ENCODE data around the gene DDO. TPM values are rescaled to one million over a fixed set of nuclear protein-coding genes. Genes with fewer than 3 reads are reported as not detected.

The DDO gene
- total RNA-seq, 1 experiment from 2014 or later = 0.39 TPM

GRCh38 chr6:110360676-110361075, 54.7 kb downstream of the DDO start:
- no peaks in the 10 kb centered on the region for H3K4me1 ChIP-seq (ENCODE audit: control insufficient read depth, insufficient read depth, low read length)
- in situ Hi-C loops (cut with HindIII; ENCODE audit: low pct_unique_long_range_greater_than_20kb, low sequenced_read_pairs) (no loop called here), intact Hi-C loops (cut with micrococcal nuclease; ENCODE audit: unreplicated experiment) (no loop called here)
- no peak for ATAC-seq
- no peak overlapping the region for H3K27ac ChIP-seq (ENCODE audit: low read length)
- H3K4me3 ChIP-seq (ENCODE audit: low read depth in 2 of 2, low read length in 2 of 2) = no peak overlapping the region
- CTCF ChIA-PET = no interaction called here
- no peaks in the 10 kb centered on the region for H3K36me3 ChIP-seq (ENCODE audit: control insufficient read depth, insufficient read depth, low read length)
- H3K9me3 ChIP-seq (ENCODE audit: control insufficient read depth, insufficient read depth, low read depth, low read length) = no peaks in the 10 kb centered on the region
- no peak for DNase-seq (ENCODE audit: low read depth, low spot score)
- POLR2A ChIA-PET = no interaction called here
- BruUV-seq (replicated peaks) = no TSS peak
- peaks cover 57% of the 10 kb centered on the region for H3K27me3 ChIP-seq (ENCODE audit: control insufficient read depth, insufficient read depth, low read length)
- TF ChIP-seq SIN3A (IDR thresholded peaks at IDR 0.05; ENCODE audit: borderline replicate concordance, insufficient read depth, low read depth, low read length) (no peak), TCF7L2 (IDR thresholded peaks at IDR 0.05; ENCODE audit: low read depth, low read length) (no peak), CTCF (IDR thresholded peaks at IDR 0.05) (no peak), POLR2AphosphoS5 (IDR thresholded peaks at IDR 0.05; ENCODE audit: low read depth, low read length) (no peak), REST (IDR thresholded peaks at IDR 0.05; ENCODE audit: insufficient read depth in 1 of 2, low read depth in 2 of 2, low read length in 1 of 2) (no peak)

GRCh38 chr6:110359556-110359955, 55.8 kb downstream of the DDO start:
- BruUV-seq (replicated peaks) = no TSS peak
- no peak overlapping the region for H3K27ac ChIP-seq (ENCODE audit: low read length)
- no peaks in the 10 kb centered on the region for H3K4me1 ChIP-seq (ENCODE audit: control insufficient read depth, insufficient read depth, low read length)
- no peak for ATAC-seq
- ChIA-PET POLR2A (no interaction called here), CTCF (no interaction called here)
- in situ Hi-C loops (cut with HindIII; ENCODE audit: low pct_unique_long_range_greater_than_20kb, low sequenced_read_pairs) (no loop called here), intact Hi-C loops (cut with micrococcal nuclease; ENCODE audit: unreplicated experiment) (no loop called here)
- no peak for DNase-seq (ENCODE audit: low read depth, low spot score)
- no peak overlapping the region for H3K4me3 ChIP-seq (ENCODE audit: low read depth in 2 of 2, low read length in 2 of 2)
- H3K9me3 ChIP-seq (ENCODE audit: control insufficient read depth, insufficient read depth, low read depth, low read length) = no peaks in the 10 kb centered on the region
- H3K36me3 ChIP-seq (ENCODE audit: control insufficient read depth, insufficient read depth, low read length) = no peaks in the 10 kb centered on the region
- peaks cover 54% of the 10 kb centered on the region for H3K27me3 ChIP-seq (ENCODE audit: control insufficient read depth, insufficient read depth, low read length)
- TF ChIP-seq POLR2AphosphoS5 (IDR thresholded peaks at IDR 0.05; ENCODE audit: low read depth, low read length) (no peak), TCF7L2 (IDR thresholded peaks at IDR 0.05; ENCODE audit: low read depth, low read length) (no peak), SIN3A (IDR thresholded peaks at IDR 0.05; ENCODE audit: borderline replicate concordance, insufficient read depth, low read depth, low read length) (no peak), CTCF (IDR thresholded peaks at IDR 0.05) (no peak), REST (IDR thresholded peaks at IDR 0.05; ENCODE audit: insufficient read depth in 1 of 2, low read depth in 2 of 2, low read length in 1 of 2) (no peak)

Data from Panc1 (cell line).